ENCODE data around the gene KCNJ10.
A peak's percentile ranks its signal among the peaks of the same experiment; 100 is the strongest.

Gene KCNJ10

GRCh38 chr1:160080381-160081100 is 10.6 kb upstream of the KCNJ10 start:
- H3K4me3 ChIP-seq (replicated peaks; ENCODE audit: insufficient read depth, low read length): no peak overlapping the region
- TF ChIP-seq, protein P1, sequence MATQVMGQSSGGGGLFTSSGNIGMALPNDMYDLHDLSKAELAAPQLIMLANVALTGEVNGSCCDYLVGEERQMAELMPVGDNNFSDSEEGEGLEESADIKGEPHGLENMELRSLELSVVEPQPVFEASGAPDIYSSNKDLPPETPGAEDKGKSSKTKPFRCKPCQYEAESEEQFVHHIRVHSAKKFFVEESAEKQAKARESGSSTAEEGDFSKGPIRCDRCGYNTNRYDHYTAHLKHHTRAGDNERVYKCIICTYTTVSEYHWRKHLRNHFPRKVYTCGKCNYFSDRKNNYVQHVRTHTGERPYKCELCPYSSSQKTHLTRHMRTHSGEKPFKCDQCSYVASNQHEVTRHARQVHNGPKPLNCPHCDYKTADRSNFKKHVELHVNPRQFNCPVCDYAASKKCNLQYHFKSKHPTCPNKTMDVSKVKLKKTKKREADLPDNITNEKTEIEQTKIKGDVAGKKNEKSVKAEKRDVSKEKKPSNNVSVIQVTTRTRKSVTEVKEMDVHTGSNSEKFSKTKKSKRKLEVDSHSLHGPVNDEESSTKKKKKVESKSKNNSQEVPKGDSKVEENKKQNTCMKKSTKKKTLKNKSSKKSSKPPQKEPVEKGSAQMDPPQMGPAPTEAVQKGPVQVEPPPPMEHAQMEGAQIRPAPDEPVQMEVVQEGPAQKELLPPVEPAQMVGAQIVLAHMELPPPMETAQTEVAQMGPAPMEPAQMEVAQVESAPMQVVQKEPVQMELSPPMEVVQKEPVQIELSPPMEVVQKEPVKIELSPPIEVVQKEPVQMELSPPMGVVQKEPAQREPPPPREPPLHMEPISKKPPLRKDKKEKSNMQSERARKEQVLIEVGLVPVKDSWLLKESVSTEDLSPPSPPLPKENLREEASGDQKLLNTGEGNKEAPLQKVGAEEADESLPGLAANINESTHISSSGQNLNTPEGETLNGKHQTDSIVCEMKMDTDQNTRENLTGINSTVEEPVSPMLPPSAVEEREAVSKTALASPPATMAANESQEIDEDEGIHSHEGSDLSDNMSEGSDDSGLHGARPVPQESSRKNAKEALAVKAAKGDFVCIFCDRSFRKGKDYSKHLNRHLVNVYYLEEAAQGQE (IDR thresholded peaks at IDR 0.05; ENCODE audit: insufficient replicate concordance, low read depth): no peak
- TF ChIP-seq SPI1 (IDR thresholded peaks at IDR 0.05; ENCODE audit: borderline replicate concordance, low read depth) (no peak), POLR2AphosphoS5 (IDR thresholded peaks at IDR 0.05; ENCODE audit: low read depth) (no peak), GABPA (IDR thresholded peaks at IDR 0.05; ENCODE audit: low read depth) (no peak), CTCF (IDR thresholded peaks at IDR 0.05; ENCODE audit: insufficient read depth, low read length) (no peak)
- H3K27ac ChIP-seq (replicated peaks): no peak overlapping the region
- H3K27me3 ChIP-seq (ENCODE audit: insufficient read depth, poor library complexity, severe bottlenecking): peaks cover 31% of the 10 kb centered on the region
- DNase-seq (ENCODE audit: low read depth in 1 of 2, low spot score in 1 of 2): no peak

GRCh38 chr1:160079448-160079847 is 9.5 kb upstream of the KCNJ10 start:
- no peak for DNase-seq (ENCODE audit: low read depth in 1 of 2, low spot score in 1 of 2)
- Histone ChIP-seq H3K27ac (replicated peaks) (no peak overlapping the region), H3K4me3 (replicated peaks; ENCODE audit: insufficient read depth, low read length) (no peak overlapping the region), H3K27me3 (ENCODE audit: insufficient read depth, poor library complexity, severe bottlenecking) (peaks cover 24% of the 10 kb centered on the region)
- TF ChIP-seq POLR2AphosphoS5 (IDR thresholded peaks at IDR 0.05; ENCODE audit: low read depth) (no peak), GABPA (IDR thresholded peaks at IDR 0.05; ENCODE audit: low read depth) (no peak), CTCF (IDR thresholded peaks at IDR 0.05; ENCODE audit: insufficient read depth, low read length) (no peak)
- TF ChIP-seq, protein P1 (IDR thresholded peaks at IDR 0.05; ENCODE audit: insufficient replicate concordance, low read depth): no peak

DNA sequence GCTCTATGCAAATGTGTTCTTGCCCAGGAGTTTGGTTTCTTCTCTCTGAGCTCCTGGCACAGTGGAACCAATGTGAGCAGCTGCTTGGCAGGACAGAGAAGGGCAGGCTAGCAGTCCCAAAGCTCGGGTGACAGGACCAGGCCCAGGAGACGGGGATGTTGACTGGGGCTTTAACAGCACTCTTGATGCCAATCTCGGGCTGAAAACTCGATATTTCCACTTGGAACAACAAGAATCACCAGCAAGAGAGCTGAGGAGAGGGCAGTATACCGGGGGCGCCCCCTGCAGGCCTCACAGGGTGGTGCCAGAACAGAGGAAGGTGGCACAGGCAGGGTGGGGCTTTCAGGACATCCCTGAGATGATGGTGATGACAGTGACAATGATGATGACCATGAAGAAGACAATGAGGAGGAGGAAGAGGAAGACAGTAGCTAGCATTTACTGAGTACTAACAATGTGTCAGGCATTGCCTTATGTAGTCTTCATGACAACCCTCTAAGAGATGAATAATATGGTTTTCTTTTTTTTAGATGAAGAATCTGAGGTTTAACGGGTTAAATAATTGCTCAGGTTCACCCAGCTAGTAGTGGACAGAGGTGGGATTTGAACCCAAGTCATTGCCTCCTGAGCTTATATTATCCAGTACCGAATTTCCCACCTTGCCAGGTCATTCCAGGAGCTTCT is 8.7 kb upstream of the KCNJ10 start:
- TF ChIP-seq CTCF (IDR thresholded peaks at IDR 0.05; ENCODE audit: insufficient read depth, low read length): peak; percentile 62
- TF ChIP-seq, protein P1 (IDR thresholded peaks at IDR 0.05; ENCODE audit: insufficient replicate concordance, low read depth): no peak
- H3K4me3 ChIP-seq (replicated peaks; ENCODE audit: insufficient read depth, low read length): no peak overlapping the region
- no peak overlapping the region for H3K27ac ChIP-seq (replicated peaks)
- peak in 1 of 2 experiments; percentile 54 for DNase-seq (ENCODE audit: low read depth in 1 of 2, low spot score in 1 of 2)
- peaks cover 20% of the 10 kb centered on the region for H3K27me3 ChIP-seq (ENCODE audit: insufficient read depth, poor library complexity, severe bottlenecking)
